Esophagus muscularis mucosa (tissue), 4 donors: ENCODE results near the gene SLC35E1. TPM values are rescaled to one million over a fixed set of nuclear protein-coding genes. Genes with fewer than 3 reads are reported as not detected.

Experiments
- DNase-seq: peaks from one replicate; pipeline ENCODE4 v3.0.0-alpha.2; 2017; ENCODE audit errors: extremely low spot score
- H3K27ac ChIP-seq, 4 donors: fragments of 200-600 bp; sonication (generic); replicated peaks in 1 of 4; 1 replicate in 3 of 4; 2 replicates in 1 of 4; pipeline ENCODE4 v1.5.1; 2016 to 2019; ENCODE audit warnings: mild to moderate bottlenecking in 1 of 4
- H3K27me3 ChIP-seq, 4 donors: fragments of 200-600 bp; sonication (generic); one replicate each; pipeline versions ENCODE4 v1.5.1 to v1.6.0; 2016 to 2019
- H3K36me3 ChIP-seq, 4 donors: fragments of 200-600 bp; sonication (generic); one replicate each; pipeline ENCODE4 v1.5.1; 2016 to 2019
- H3K4me1 ChIP-seq, 4 donors: fragments of 200-600 bp; sonication (generic); one replicate each; pipeline ENCODE4 v1.5.1; 2016 to 2019
- H3K4me3 ChIP-seq, 4 donors: fragments of 200-600 bp; sonication (generic); 1 replicate in 2 of 4; 2 replicates in 2 of 4; pipeline ENCODE4 v1.5.1; 2016 to 2019; ENCODE audit warnings: mild to moderate bottlenecking in 4 of 4, moderate library complexity in 1 of 4
- H3K9me3 ChIP-seq, 4 donors: fragments of 200-600 bp; sonication (generic); 1 replicate in 3 of 4; 2 replicates in 1 of 4; pipeline ENCODE4 v1.5.1; 2016 to 2019
- CTCF ChIP-seq, 3 experiments: fragments of 200-600 bp in 2 of 3; fragments of 450-650 bp in 1 of 3; sonication (generic) in 2 of 3; IDR thresholded peaks; one replicate each; pipeline ENCODE4 v1.5.1; 2017 to 2019; ENCODE audit warnings: antibody characterized with exemption in 3 of 3, mild to moderate bottlenecking in 2 of 3, moderate library complexity in 1 of 3
- EP300 ChIP-seq: sonication (generic); formaldehyde crosslinking; IDR thresholded peaks from one replicate; pipeline ENCODE4 v1.6.1; 2017; ENCODE audit warnings: antibody characterized with exemption
- POLR2A ChIP-seq: fragments of 450-650 bp; IDR thresholded peaks from one replicate; pipeline ENCODE4 v1.6.1; 2017; ENCODE audit warnings: antibody characterized with exemption, moderate library complexity, mild to moderate bottlenecking, low read depth
- POLR2AphosphoS5 ChIP-seq, 2 donors: sonication (generic); formaldehyde crosslinking; IDR thresholded peaks; one replicate each; pipeline ENCODE4 v1.6.1; 2017; ENCODE audit warnings: antibody characterized with exemption in 2 of 2
- WGBS: methylation state at CpG from one replicate; pipeline ENCODE4 v1.1.5; 2018; 5-methylcytosine and 5-hydroxymethylcytosine counted together
- intact Hi-C: fragments of 100-400 bp; cut with DNase I; formaldehyde crosslinking; loops from one replicate; pipeline ENCODE4 v1.15.1; 2023
- total RNA-seq, 4 donors: library from RNA; depleted of rRNA; stranded (reverse); fragments of >200 nt; gene quantifications; one replicate each; pipeline versions ENCODE4 v1.1.0 to v1.2.1, GENCODE V29; 2016

The SLC35E1 gene
- total RNA-seq, 4 donors from 2014 or later, result 22.8 to 39.7 (median 34.0) TPM

DNA sequence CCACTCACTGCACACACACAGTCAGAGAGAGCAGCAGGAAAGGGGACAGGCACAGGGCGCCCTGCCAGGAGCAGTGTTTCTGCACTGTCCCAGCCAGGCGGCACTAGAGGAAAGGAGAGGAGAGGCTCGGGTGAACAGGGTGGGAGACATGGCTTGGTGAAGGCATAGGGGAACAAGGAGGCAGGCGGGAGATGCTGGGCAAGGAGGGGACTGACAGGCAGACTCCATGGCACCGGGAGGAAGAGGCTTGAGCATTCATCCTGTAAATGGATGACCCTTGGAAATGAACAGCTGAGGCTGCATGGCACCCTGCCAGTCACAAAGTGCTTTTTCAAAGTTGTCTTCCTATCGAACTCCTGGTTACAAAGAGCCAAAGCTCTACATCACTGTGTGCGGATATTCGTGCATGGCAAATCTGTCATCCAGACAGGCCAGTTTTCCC is 33.4 kb upstream of the SLC35E1 start:
- DNase-seq, result no peak
- 43% methylated on average over 8 of the region's 8 CpGs for WGBS
- no peaks in the 10 kb centered on the region for H3K27me3 ChIP-seq
- H3K9me3 ChIP-seq, result no peaks in the 10 kb centered on the region
- H3K27ac ChIP-seq, result peak overlapping the region in 3 of 4 donors; percentile 3 to 47 (median 32)
- no peak overlapping the region for H3K4me3 ChIP-seq
- TF ChIP-seq POLR2A, result no peak
- peak in 2 of 3 experiments; percentile 14 to 25 for TF ChIP-seq CTCF (IDR thresholded peaks at IDR 0.05)
- no peak for TF ChIP-seq EP300
- no peak for TF ChIP-seq POLR2AphosphoS5 (IDR thresholded peaks at IDR 0.05)
- intact Hi-C loops, result no loop called here
- H3K4me1 ChIP-seq, result peaks cover 46 to 73% (median 53%) of the 10 kb centered on the region in 4 donors
- no peaks in the 10 kb centered on the region for H3K36me3 ChIP-seq

- Histone ChIP-seq H3K4me1 (peaks cover 43 to 77% (median 57%) of the 10 kb centered on the region in 4 donors), H3K9me3 (no peaks in the 10 kb centered on the region), H3K36me3 (no peaks in the 10 kb centered on the region), H3K27me3 (no peaks in the 10 kb centered on the region), H3K27ac (peak overlapping the region in 2 of 4 donors; percentile 32 to 47), H3K4me3 (no peak overlapping the region)
- intact Hi-C loops, result no loop called here
- 84% methylated on average over 3 of the region's 3 CpGs for WGBS
- TF ChIP-seq EP300 (no peak), CTCF (IDR thresholded peaks at IDR 0.05) (no peak), POLR2A (no peak), POLR2AphosphoS5 (IDR thresholded peaks at IDR 0.05) (no peak)
- no peak for DNase-seq
Measured at GRCh38 chr19:16605115-16605514, 32.9 kb upstream of the SLC35E1 start.

GRCh38 chr19:16604615-16605014 is 32.4 kb upstream of the SLC35E1 start:
- Histone ChIP-seq H3K4me3 (no peak overlapping the region), H3K9me3 (no peaks in the 10 kb centered on the region), H3K36me3 (no peaks in the 10 kb centered on the region), H3K27me3 (no peaks in the 10 kb centered on the region), H3K27ac (no peak overlapping the region), H3K4me1 (peaks cover 48 to 82% (median 62%) of the 10 kb centered on the region in 4 donors)
- WGBS, result 90% methylated on average over 6 of the region's 6 CpGs
- intact Hi-C loops, result no loop called here
- TF ChIP-seq POLR2AphosphoS5 (IDR thresholded peaks at IDR 0.05) (no peak), POLR2A (no peak), CTCF (IDR thresholded peaks at IDR 0.05) (no peak), EP300 (no peak)
- no peak for DNase-seq

DNA sequence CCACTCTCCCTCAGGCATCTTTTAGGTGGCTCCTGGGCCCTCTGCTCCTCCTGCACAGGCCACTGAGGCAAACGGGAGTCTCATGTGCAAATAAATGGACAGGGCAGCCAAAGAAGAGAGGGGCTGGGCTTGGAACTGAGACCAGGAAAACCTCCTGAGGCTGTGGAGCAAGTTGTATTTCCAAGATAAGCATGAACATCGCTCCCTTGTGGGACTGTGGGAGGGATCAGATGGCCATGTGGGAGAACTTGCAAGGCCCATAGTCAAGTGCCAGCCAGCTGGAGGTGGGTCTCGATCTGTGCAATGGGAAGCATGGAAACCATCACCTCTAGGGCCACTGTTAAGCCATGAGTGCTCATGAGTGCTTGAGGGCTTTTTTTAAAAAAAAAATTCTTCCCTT is 30.9 kb upstream of the SLC35E1 start:
- no peak for DNase-seq
- Histone ChIP-seq H3K27ac (no peak overlapping the region), H3K9me3 (no peaks in the 10 kb centered on the region), H3K36me3 (no peaks in the 10 kb centered on the region), H3K4me1 (peaks cover 51 to 88% (median 65%) of the 10 kb centered on the region in 4 donors), H3K4me3 (no peak overlapping the region), H3K27me3 (no peaks in the 10 kb centered on the region)
- TF ChIP-seq CTCF (IDR thresholded peaks at IDR 0.05) (no peak), EP300 (no peak), POLR2A (no peak), POLR2AphosphoS5 (IDR thresholded peaks at IDR 0.05) (no peak)
- 68% methylated on average over 2 of the region's 3 CpGs for WGBS
- intact Hi-C loops, result no loop called here
